Activated naive CD8-positive, alpha-beta T cell treated with anti-CD3 and anti-CD28 coated beads, Interleukin-2, amount 10 ng/mL, durations not matched to agents 7 days and 5 days (primary cell): Measurements from ENCODE around the gene DDHD1. TPM values are rescaled to one million over a fixed set of nuclear protein-coding genes. Genes with fewer than 3 reads are reported as not detected.

ENCODE experiments used
- total RNA-seq, 2 experiments: library from RNA; stranded (reverse); gene quantifications; one replicate each; pipeline ENCODE4 v1.2.3, GENCODE V29; 2021

Gene DDHD1
- total RNA-seq, 2 experiments from 2014 or later, result 63.1 to 65.1 TPM

Other genes with a start within 250 kb of the DDHD1 start
- under 1 TPM; 0.14 to 0.23 TPM for gene FERMT2, start 202.3 kb downstream of the DDHD1 start, total RNA-seq